Activated naive CD4-positive, alpha-beta T cell treated with anti-CD3 and anti-CD28 coated beads for 36 hours (primary cell): ENCODE data around the gene FRAT1. TPM values are rescaled to one million over a fixed set of nuclear protein-coding genes. Genes with fewer than 3 reads are reported as not detected.
"Not testable (repeated sequence)": the region's sequence is repeated elsewhere in the genome, so short reads cannot be mapped to it uniquely, and the experiment has no call there.

ENCODE experiments used
- CTCF ChIA-PET: fragments of 350-600 bp; sonication (Branson Sonifier 250); formaldehyde crosslinking; loops from one replicate; lab custom pipeline; 2021; ENCODE audit warnings: antibody characterized with exemption; lab: Charles Lee
- DNase-seq: peaks from one replicate; pipeline ENCODE4 v3.0.0-alpha.2; 2020
- H3K27ac Mint-ChIP-seq: one replicate; pipeline ENCODE4 v1.8.0; 2021; ENCODE audit warnings: mild to moderate bottlenecking, mixed read lengths
- H3K27me3 Mint-ChIP-seq: one replicate; pipeline ENCODE4 v1.8.0; 2021; ENCODE audit warnings: low read depth, mixed read lengths
- H3K36me3 Mint-ChIP-seq: one replicate; pipeline ENCODE4 v1.8.0; 2021; ENCODE audit warnings: low read depth, mixed read lengths
- H3K4me1 Mint-ChIP-seq: one replicate; pipeline ENCODE4 v1.8.0; 2021; ENCODE audit warnings: low read depth, mixed read lengths
- H3K4me3 Mint-ChIP-seq: one replicate; pipeline ENCODE4 v1.8.0; 2021; ENCODE audit warnings: mild to moderate bottlenecking, moderate library complexity, mixed read lengths
- H3K9me3 Mint-ChIP-seq: one replicate; pipeline ENCODE4 v1.8.0; 2021; ENCODE audit warnings: mixed read lengths
- intact Hi-C: fragments of 100-400 bp; cut with micrococcal nuclease; formaldehyde crosslinking; loops from one replicate; pipeline ENCODE4 v1.15.1; 2023
- total RNA-seq, 2 experiments: library from RNA; stranded (reverse); gene quantifications; one replicate each; pipeline ENCODE4 v1.2.3, GENCODE V29; 2021

Gene FRAT1
- total RNA-seq, 2 experiments from 2014 or later: 2.3 to 3.0 TPM

GRCh38 chr10:97341416-97341815, 22.3 kb downstream of the FRAT1 start:
- intact Hi-C loops: no loop called here
- no peak overlapping the region for H3K4me3 Mint-ChIP-seq
- H3K27me3 Mint-ChIP-seq: no peaks in the 10 kb centered on the region
- H3K36me3 Mint-ChIP-seq: no peaks in the 10 kb centered on the region
- H3K9me3 Mint-ChIP-seq: no peaks in the 10 kb centered on the region
- H3K27ac Mint-ChIP-seq: no peak overlapping the region
- CTCF ChIA-PET: interaction anchor here (1.0 kb wide), 1 partner anchor 9 kb away, joined by 3 read pairs; no protein-coding TSS in a partner anchor
- no peak for DNase-seq
- H3K4me1 Mint-ChIP-seq: no peaks in the 10 kb centered on the region

GRCh38 chr10:97343664-97344063, 24.6 kb downstream of the FRAT1 start:
- CTCF ChIA-PET: interaction anchor here (0.6 to 0.7 kb wide), 3 partner anchors 39 to 108 kb away, joined by 3 to 4 read pairs (median 3); no protein-coding TSS in a partner anchor
- not testable (repeated sequence) for H3K27me3 Mint-ChIP-seq

DNA sequence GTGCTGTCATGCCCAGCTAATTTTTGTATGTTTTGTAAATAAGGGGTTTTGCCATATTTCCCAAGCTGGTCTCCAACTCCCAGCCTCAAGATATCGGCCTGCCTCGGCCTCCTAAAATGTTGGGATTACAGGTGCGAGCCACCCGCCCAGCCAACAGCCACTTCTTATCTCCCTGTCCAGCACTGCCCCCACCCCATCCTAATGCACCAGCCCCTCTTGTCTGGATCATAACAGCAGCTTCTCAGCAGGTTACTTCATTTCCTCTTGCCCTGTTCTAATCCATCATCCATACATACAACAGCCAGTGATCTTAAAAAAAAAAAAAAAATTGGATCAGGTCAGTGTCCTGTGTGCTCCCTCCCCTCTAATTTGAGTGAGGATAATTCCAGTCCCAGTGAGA, 28.2 kb downstream of the FRAT1 start:
- H3K9me3 Mint-ChIP-seq: no peaks in the 10 kb centered on the region
- no peak for DNase-seq
- H3K36me3 Mint-ChIP-seq: peaks cover 1% of the 10 kb centered on the region
- H3K4me3 Mint-ChIP-seq: no peak overlapping the region
- CTCF ChIA-PET: interaction anchor here (0.6 kb wide), 1 partner anchor 56 kb away, joined by 3 read pairs; no protein-coding TSS in a partner anchor
- H3K4me1 Mint-ChIP-seq: no peaks in the 10 kb centered on the region
- no peaks in the 10 kb centered on the region for H3K27me3 Mint-ChIP-seq
- no peak overlapping the region for H3K27ac Mint-ChIP-seq
- intact Hi-C loops: no loop called here

More at GRCh38 chr10:97343664-97344063, 24.6 kb downstream of the FRAT1 start:
- H3K36me3 Mint-ChIP-seq, DNase-seq, H3K4me3 Mint-ChIP-seq, H3K9me3 Mint-ChIP-seq, H3K27ac Mint-ChIP-seq, intact Hi-C loops, H3K4me1 Mint-ChIP-seq: not testable (repeated sequence)

DNA sequence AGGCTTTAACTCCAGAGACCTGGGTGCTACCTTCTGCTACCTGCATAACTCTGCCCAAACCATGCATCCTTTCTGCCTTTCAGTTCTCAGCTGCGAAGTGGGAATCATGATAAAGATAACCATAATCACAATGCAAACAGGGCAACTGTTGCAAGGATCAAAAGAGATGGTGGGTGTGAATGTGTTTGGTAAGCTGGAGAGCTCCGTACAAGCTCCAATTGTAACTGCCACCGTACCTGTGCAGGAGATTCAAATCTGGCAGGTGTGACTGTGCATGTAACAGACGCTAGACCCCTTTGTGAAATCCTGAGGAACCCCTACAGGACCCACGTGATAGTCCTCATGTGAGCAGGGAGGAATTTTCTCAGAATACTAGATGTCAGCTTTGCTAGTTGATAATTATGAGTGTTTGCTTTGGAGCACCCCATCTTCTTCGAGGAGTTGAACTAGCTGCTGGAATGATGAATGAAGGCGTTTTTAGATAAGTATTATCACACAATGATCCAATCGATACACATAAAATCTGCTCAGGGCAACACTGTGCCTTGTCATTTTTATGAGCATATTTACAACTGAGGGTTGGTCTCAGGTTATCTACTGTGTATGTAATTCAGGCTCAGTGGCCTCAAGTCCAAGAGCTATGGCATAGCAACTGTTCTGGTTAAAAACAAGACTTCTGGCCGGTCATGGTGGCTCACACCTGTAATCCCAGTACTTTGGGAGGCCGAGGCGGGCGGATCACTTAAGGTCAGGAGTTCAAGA, 30.9 kb downstream of the FRAT1 start:
- Mint-ChIP-seq H3K4me1 (no peaks in the 10 kb centered on the region), H3K9me3 (no peaks in the 10 kb centered on the region), H3K4me3 (no peak overlapping the region), H3K27ac (no peak overlapping the region), H3K36me3 (peaks cover 4% of the 10 kb centered on the region), H3K27me3 (no peaks in the 10 kb centered on the region)
- CTCF ChIA-PET: interaction anchor here (0.8 to 0.9 kb wide), 3 partner anchors 15 to 279 kb away, joined by 3 to 6 read pairs (median 3); no protein-coding TSS in a partner anchor
- no peak for DNase-seq
- intact Hi-C loops: no loop called here

DNA sequence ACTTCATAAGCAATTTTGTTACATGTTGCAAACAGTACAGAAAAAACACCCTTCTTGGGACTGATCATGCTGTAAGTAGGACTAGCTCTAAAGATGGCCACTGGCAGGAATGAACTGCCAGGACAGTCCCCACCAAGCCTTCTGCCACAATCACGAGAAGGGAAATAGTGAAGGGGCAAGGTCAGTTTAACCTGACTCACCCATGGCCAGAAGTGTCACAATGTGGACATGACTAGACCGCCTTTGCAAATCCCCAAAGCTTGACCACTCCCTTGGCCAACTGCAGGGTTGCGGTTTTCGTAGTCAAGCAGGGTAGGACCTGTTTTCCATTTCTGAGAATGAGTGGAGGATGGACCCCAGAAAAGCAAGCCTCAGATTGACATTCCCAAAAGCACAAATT, 34.9 kb downstream of the FRAT1 start:
- Mint-ChIP-seq H3K9me3 (no peaks in the 10 kb centered on the region), H3K36me3 (peaks cover 23% of the 10 kb centered on the region), H3K4me3 (no peak overlapping the region), H3K27ac (no peak overlapping the region), H3K4me1 (no peaks in the 10 kb centered on the region), H3K27me3 (no peaks in the 10 kb centered on the region)
- no peak for DNase-seq
- CTCF ChIA-PET: no interaction called here
- intact Hi-C loops: loop anchor here (2.0 kb wide), 1 partner anchor 75 kb away; no protein-coding TSS in a partner anchor

DNA sequence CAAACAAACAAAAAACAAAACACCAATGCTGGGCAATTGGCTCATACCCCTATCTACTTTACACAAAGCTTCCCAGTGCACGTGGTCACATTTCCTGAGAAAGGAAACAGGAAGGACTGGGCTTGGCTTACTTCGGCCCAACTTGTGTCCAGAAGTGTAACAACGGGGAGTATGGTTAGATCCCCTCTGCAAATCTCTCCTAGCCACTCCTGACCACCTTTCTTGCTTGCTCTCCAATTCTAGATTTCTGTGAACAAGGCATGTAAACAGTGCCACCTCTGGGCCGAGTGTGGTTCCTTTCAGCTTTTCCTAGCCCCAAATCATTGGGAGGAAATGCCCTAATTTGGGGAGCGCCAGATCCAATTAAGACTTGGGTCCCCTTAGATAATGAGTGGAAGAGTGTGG, 36.5 kb downstream of the FRAT1 start:
- CTCF ChIA-PET: interaction anchor here (0.6 to 1.2 kb wide), 4 partner anchors 30 to 145 kb away, joined by 3 to 4 read pairs (median 3); no protein-coding TSS in a partner anchor
- no peak overlapping the region for H3K27ac Mint-ChIP-seq
- no peaks in the 10 kb centered on the region for H3K27me3 Mint-ChIP-seq
- H3K4me3 Mint-ChIP-seq: no peak overlapping the region
- intact Hi-C loops: loop anchor here (2.0 kb wide), 1 partner anchor 77 kb away; no protein-coding TSS in a partner anchor
- peaks cover 29% of the 10 kb centered on the region for H3K36me3 Mint-ChIP-seq
- H3K4me1 Mint-ChIP-seq: no peaks in the 10 kb centered on the region
- peak; percentile 20 for DNase-seq
- H3K9me3 Mint-ChIP-seq: no peaks in the 10 kb centered on the region

- no peak for DNase-seq
- Mint-ChIP-seq H3K36me3 (peaks cover 32% of the 10 kb centered on the region), H3K9me3 (no peaks in the 10 kb centered on the region), H3K27me3 (no peaks in the 10 kb centered on the region), H3K4me3 (no peak overlapping the region), H3K27ac (no peak overlapping the region), H3K4me1 (no peaks in the 10 kb centered on the region)
- CTCF ChIA-PET: interaction anchor here (0.7 to 0.8 kb wide), 2 partner anchors 96 to 146 kb away, joined by 3 to 4 read pairs; no protein-coding TSS in a partner anchor
- intact Hi-C loops: no loop called here
Measured at GRCh38 chr10:97356318-97356914, 37.3 kb downstream of the FRAT1 start.

DNA sequence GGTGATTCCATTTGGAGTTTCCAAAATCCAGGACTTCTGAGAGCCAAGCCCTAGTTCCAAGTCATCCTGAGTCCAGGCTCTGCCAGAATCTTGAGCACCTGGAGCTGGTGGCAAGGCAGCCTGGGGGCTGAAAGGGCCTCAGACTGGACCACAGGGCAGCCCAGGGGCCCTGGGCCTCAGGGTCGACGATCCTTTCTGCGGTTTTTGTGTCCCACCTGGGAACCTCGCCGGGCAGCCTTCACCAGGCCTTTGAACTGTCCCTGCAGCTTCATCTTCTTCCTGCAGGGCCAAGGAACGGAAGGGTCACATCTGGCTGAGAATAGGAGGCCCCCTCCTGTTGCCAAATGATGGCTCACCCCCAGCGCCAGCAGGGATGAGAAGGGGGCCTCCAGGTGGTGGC, 37.8 kb downstream of the FRAT1 start:
- Mint-ChIP-seq H3K9me3 (no peaks in the 10 kb centered on the region), H3K4me1 (no peaks in the 10 kb centered on the region), H3K36me3 (peaks cover 32% of the 10 kb centered on the region), H3K4me3 (no peak overlapping the region), H3K27ac (no peak overlapping the region), H3K27me3 (no peaks in the 10 kb centered on the region)
- intact Hi-C loops: no loop called here
- no peak for DNase-seq
- CTCF ChIA-PET: interaction anchor here (3.8 kb wide), 1 partner anchor 78 kb away, joined by 19 read pairs; no protein-coding TSS in a partner anchor

- no peak overlapping the region for H3K27ac Mint-ChIP-seq
- no peak overlapping the region for H3K4me3 Mint-ChIP-seq
- no peak for DNase-seq
- H3K9me3 Mint-ChIP-seq: no peaks in the 10 kb centered on the region
- CTCF ChIA-PET: interaction anchor here (0.6 to 3.8 kb wide), 2 partner anchors 80 to 1046 kb away, joined by 6 to 19 read pairs; no protein-coding TSS in a partner anchor
- H3K4me1 Mint-ChIP-seq: no peaks in the 10 kb centered on the region
- peaks cover 35% of the 10 kb centered on the region for H3K36me3 Mint-ChIP-seq
- intact Hi-C loops: no loop called here
- no peaks in the 10 kb centered on the region for H3K27me3 Mint-ChIP-seq
Measured at GRCh38 chr10:97358349-97358748, 39.3 kb downstream of the FRAT1 start.

DNA sequence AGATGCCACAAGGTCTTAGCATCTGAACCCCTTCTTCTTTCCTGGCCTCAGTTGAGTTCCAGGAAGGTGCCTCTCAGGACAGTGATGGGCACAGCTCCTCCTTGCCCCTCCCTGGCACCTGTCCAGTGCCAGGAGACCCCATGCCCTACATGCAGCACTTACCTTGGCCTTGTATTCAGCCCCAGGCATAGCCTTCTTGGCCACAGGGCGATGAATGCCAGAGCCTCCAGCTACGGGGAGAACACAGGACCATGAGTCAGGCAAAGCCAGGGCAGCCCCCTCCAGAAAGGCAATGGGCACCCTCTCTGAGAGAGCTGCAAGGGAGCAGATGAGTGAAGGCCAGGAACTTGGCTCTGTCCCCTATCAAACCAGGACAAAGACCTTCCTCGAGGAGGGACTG, 39.7 kb downstream of the FRAT1 start:
- Mint-ChIP-seq H3K4me3 (no peak overlapping the region), H3K27me3 (no peaks in the 10 kb centered on the region), H3K4me1 (no peaks in the 10 kb centered on the region), H3K36me3 (peaks cover 35% of the 10 kb centered on the region), H3K9me3 (no peaks in the 10 kb centered on the region), H3K27ac (no peak overlapping the region)
- DNase-seq: no peak
- intact Hi-C loops: no loop called here
- CTCF ChIA-PET: interaction anchor here (0.7 to 3.8 kb wide), 3 partner anchors 80 to 491 kb away, joined by 3 to 19 read pairs (median 6); partner anchors contain the start of gene GOLGA7B

DNA sequence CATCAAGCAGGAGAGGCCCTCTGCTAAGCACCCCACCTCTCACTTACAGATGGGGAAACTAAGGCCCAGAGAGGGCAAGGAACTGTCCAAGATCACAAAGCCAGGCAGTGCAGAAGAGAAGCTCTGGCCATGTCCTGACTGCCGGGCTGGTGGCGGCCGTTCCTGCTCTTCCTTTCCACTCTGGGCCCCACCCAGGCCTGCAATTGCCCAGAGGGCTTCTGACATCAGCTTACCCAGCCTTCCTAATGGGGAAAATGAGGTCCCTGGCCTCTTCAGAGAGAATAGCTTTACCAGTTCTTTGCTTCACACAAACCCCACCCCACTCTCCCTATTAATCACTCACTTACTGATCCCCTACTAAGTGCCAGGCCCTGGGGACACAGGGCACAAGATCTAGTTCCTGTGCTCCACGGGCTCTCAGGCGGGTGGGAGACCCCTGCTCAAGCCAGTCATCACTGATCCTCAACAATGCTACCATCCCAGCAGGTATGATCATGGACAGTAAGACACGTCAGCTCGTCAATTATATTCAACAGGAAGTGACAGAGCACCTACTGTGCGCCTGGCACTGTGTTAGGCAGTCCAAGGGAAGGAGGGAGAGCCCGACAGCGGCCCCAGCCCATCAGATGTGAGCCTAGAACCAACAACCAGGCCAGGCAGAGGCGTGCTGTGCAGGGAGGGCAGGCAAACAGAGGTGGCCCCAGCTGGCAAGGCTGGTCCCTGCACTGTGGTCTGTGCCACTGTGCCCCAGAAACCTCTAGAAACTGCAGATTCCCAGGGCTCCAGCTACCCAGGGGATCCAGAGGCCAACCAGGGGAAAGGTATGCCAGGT, 41.9 kb downstream of the FRAT1 start:
- peaks cover 37% of the 10 kb centered on the region for H3K36me3 Mint-ChIP-seq
- no peak overlapping the region for H3K4me3 Mint-ChIP-seq
- H3K27ac Mint-ChIP-seq: no peak overlapping the region

More for the DNA sequence above, 41.9 kb downstream of the FRAT1 start:
- H3K4me1 Mint-ChIP-seq: no peaks in the 10 kb centered on the region
- H3K9me3 Mint-ChIP-seq: no peaks in the 10 kb centered on the region
- intact Hi-C loops: no loop called here
- CTCF ChIA-PET: interaction anchor here (0.6 to 3.8 kb wide), 2 partner anchors 12 to 82 kb away, joined by 3 to 19 read pairs; no protein-coding TSS in a partner anchor
- H3K27me3 Mint-ChIP-seq: no peaks in the 10 kb centered on the region
- no peak for DNase-seq
